Measurements from ENCODE around the gene TRIM36.

GRCh38 chr5:115191474-115192031 is 21.8 kb upstream of the TRIM36 start:
- TF ChIP-seq CTCF (IDR thresholded peaks at IDR 0.05), result no peak
- no peak for TF ChIP-seq FOXJ3 (CRISPR knock-in tag; IDR thresholded peaks at IDR 0.05)
- TF ChIP-seq FOXM1 (IDR thresholded peaks at IDR 0.05; ENCODE audit: low read depth), result no peak
- no peak for TF ChIP-seq REST (IDR thresholded peaks at IDR 0.05; ENCODE audit: low read depth, low read length)
- no peak for TF ChIP-seq YY1 (IDR thresholded peaks at IDR 0.05; ENCODE audit: low read depth)
- TF ChIP-seq EP300 (IDR thresholded peaks at IDR 0.05; ENCODE audit: borderline replicate concordance in 1 of 2, low read depth in 1 of 2, low read length in 1 of 2), result no peak
- TF ChIP-seq TAF1 (IDR thresholded peaks at IDR 0.05; ENCODE audit: borderline replicate concordance, low read depth, low read length), result no peak
- TF ChIP-seq RCOR1 (IDR thresholded peaks at IDR 0.05; ENCODE audit: low read length), result no peak
- no peak for TF ChIP-seq CHD2 (IDR thresholded peaks at IDR 0.05; ENCODE audit: low read length, partially characterized antibody)
- TF ChIP-seq RAD21 (IDR thresholded peaks at IDR 0.05; ENCODE audit: low read length), result no peak
- TF ChIP-seq PBX3 (IDR thresholded peaks at IDR 0.05), result no peak
- TF ChIP-seq MAX (IDR thresholded peaks at IDR 0.05; ENCODE audit: low read depth), result no peak
- TF ChIP-seq EZH2phosphoT487 (IDR thresholded peaks at IDR 0.05; ENCODE audit: borderline replicate concordance, low read depth), result no peak
